ENCODE results near the gene SLC6A18. TPM values are rescaled to one million over a fixed set of nuclear protein-coding genes. Genes with fewer than 3 reads are reported as not detected.

Gene SLC6A18
- total RNA-seq, 4 donors from 2014 or later, result not detected

GRCh38 chr5:1256776-1257175 lies 31.6 kb downstream of the SLC6A18 start:
- no peak for DNase-seq
- TF ChIP-seq, protein P1, sequence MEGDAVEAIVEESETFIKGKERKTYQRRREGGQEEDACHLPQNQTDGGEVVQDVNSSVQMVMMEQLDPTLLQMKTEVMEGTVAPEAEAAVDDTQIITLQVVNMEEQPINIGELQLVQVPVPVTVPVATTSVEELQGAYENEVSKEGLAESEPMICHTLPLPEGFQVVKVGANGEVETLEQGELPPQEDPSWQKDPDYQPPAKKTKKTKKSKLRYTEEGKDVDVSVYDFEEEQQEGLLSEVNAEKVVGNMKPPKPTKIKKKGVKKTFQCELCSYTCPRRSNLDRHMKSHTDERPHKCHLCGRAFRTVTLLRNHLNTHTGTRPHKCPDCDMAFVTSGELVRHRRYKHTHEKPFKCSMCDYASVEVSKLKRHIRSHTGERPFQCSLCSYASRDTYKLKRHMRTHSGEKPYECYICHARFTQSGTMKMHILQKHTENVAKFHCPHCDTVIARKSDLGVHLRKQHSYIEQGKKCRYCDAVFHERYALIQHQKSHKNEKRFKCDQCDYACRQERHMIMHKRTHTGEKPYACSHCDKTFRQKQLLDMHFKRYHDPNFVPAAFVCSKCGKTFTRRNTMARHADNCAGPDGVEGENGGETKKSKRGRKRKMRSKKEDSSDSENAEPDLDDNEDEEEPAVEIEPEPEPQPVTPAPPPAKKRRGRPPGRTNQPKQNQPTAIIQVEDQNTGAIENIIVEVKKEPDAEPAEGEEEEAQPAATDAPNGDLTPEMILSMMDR (IDR thresholded peaks at IDR 0.05), result no peak
- TF ChIP-seq POLR2A (IDR thresholded peaks at IDR 0.05), result no peak

GRCh38 chr5:1257363-1257762 lies 32.2 kb downstream of the SLC6A18 start:
- Histone ChIP-seq H3K4me3 (no peak overlapping the region), H3K4me1 (no peaks in the 10 kb centered on the region), H3K36me3 (no peaks in the 10 kb centered on the region), H3K9me3 (peaks cover 0 to 12% (median under 1%) of the 10 kb centered on the region in 3 donors), H3K27ac (no peak overlapping the region), H3K27me3 (peaks cover 0 to 6% (median 0%) of the 10 kb centered on the region in 4 donors)
- TF ChIP-seq, protein P1 (IDR thresholded peaks at IDR 0.05), result no peak
- intact Hi-C loops (cut with DNase I), result no loop called here
- DNase-seq, result no peak
- 70 to 81% methylated on average over 2 to 8 of the region's 17 CpGs for WGBS, 2 donors

More at GRCh38 chr5:1256776-1257175, 31.6 kb downstream of the SLC6A18 start:
- H3K4me1 ChIP-seq, result no peaks in the 10 kb centered on the region
- H3K27ac ChIP-seq, result no peak overlapping the region
- no CpG with 5 or more reads among the region's 23 CpGs for WGBS, 2 donors
- H3K4me3 ChIP-seq, result no peak overlapping the region
- no peaks in the 10 kb centered on the region for H3K36me3 ChIP-seq
- peaks cover 0 to 7% (median 0%) of the 10 kb centered on the region in 3 donors for H3K9me3 ChIP-seq
- H3K27me3 ChIP-seq, result peaks cover 0 to 9% (median 0%) of the 10 kb centered on the region in 4 donors
- intact Hi-C loops (cut with DNase I), result no loop called here

GRCh38 chr5:1257841-1258240 lies 32.7 kb downstream of the SLC6A18 start:
- Histone ChIP-seq H3K4me3 (no peak overlapping the region), H3K36me3 (no peaks in the 10 kb centered on the region), H3K9me3 (peaks cover 0 to 17% (median 5%) of the 10 kb centered on the region in 3 donors), H3K4me1 (no peaks in the 10 kb centered on the region), H3K27ac (no peak overlapping the region), H3K27me3 (peaks cover 0 to under 1% (median 0%) of the 10 kb centered on the region in 4 donors)
- 72 to 80% methylated on average over 2 to 4 of the region's 13 CpGs for WGBS, 2 donors
- intact Hi-C loops (cut with DNase I), result no loop called here
- no peak for DNase-seq
- no peak for TF ChIP-seq POLR2A (IDR thresholded peaks at IDR 0.05)
- TF ChIP-seq, protein P1 (IDR thresholded peaks at IDR 0.05), result no peak

- Histone ChIP-seq H3K36me3 (no peaks in the 10 kb centered on the region), H3K27ac (no peak overlapping the region), H3K9me3 (peaks cover 0 to 22% (median 8%) of the 10 kb centered on the region in 3 donors), H3K27me3 (no peaks in the 10 kb centered on the region), H3K4me3 (no peak overlapping the region), H3K4me1 (no peaks in the 10 kb centered on the region)
- intact Hi-C loops (cut with DNase I), result no loop called here
- 92 to 95% methylated on average over 18 to 22 of the region's 23 CpGs for WGBS, 2 donors
- no peak for DNase-seq
- TF ChIP-seq, protein P1 (IDR thresholded peaks at IDR 0.05), result no peak
- TF ChIP-seq POLR2A (IDR thresholded peaks at IDR 0.05), result no peak
These were observed 34.8 kb downstream of the SLC6A18 start for GRCh38 chr5:1259806-1260480.

DNA sequence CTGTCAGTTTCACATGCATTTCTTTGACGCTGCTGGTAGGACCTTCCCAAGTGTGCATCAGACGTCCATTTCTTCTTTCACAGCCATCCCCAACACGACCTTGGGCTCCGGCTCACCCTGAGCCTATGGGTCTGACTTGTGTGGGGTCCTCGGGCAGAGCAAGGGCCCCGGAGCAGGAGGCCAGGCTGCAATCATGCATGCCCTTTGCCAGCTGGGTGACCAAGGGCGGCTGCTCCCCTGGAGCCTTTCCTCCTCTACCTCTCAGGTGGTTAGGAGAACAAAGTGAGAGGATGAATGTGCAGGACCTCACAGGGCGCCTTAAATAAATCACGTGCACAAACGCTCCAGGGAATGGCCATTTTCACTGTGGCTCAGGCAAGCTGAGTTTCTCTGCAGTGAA lies 36.5 kb downstream of the SLC6A18 start:
- H3K27ac ChIP-seq, result no peak overlapping the region
- WGBS, 2 donors, result 72 to 90% methylated on average over 4 to 6 of the region's 10 CpGs
- H3K27me3 ChIP-seq, result peaks cover 0 to 5% (median 0%) of the 10 kb centered on the region in 4 donors
- no peaks in the 10 kb centered on the region for H3K4me1 ChIP-seq
- TF ChIP-seq POLR2A (IDR thresholded peaks at IDR 0.05), result no peak
- TF ChIP-seq, protein P1 (IDR thresholded peaks at IDR 0.05), result no peak
- intact Hi-C loops (cut with DNase I), result no loop called here
- no peak for DNase-seq
- no peaks in the 10 kb centered on the region for H3K36me3 ChIP-seq
- H3K4me3 ChIP-seq, result no peak overlapping the region
- H3K9me3 ChIP-seq, result peaks cover 0 to 22% (median 8%) of the 10 kb centered on the region in 3 donors

All from esophagus squamous epithelium (tissue), 5 donors.